Psoas muscle (tissue), 8 donors: ENCODE measurements around the gene HTR7. TPM values are rescaled to one million over a fixed set of nuclear protein-coding genes. Genes with fewer than 3 reads are reported as not detected.
"Not testable (repeated sequence)": the region's sequence is repeated elsewhere in the genome, so short reads cannot be mapped to it uniquely, and the experiment has no call there.

ENCODE experiments used
- ATAC-seq, 4 donors: fragments of 200-7000 bp; cut with Tn5 transposase; one replicate each; pipeline ENCODE4 v1.9.1; 2020; ENCODE audit warnings: moderate library complexity in 3 of 4, mild to moderate bottlenecking in 2 of 4
- DNase-seq, 2 donors: peaks; one replicate each; pipeline ENCODE4 v3.0.0-alpha.2; 2020
- H3K27ac ChIP-seq: fragments of 200-600 bp; one replicate; pipeline ENCODE4 v1.8.0; 2022
- H3K27me3 ChIP-seq, 3 donors: fragments of 200-600 bp in 1 of 3; one replicate each; pipeline versions ENCODE4 v1.6.1 to v1.8.0; 2013 to 2022; ENCODE audit warnings: low read length in 2 of 3, mild to moderate bottlenecking in 2 of 3, moderate library complexity in 1 of 3; ENCODE audit not compliant: insufficient read depth in 3 of 3
- H3K36me3 ChIP-seq, 2 donors: fragments of 200-600 bp in 1 of 2; one replicate each; pipeline versions ENCODE4 v1.6.1 to v1.8.0; 2013 to 2022; ENCODE audit warnings: low read depth in 1 of 2, mild to moderate bottlenecking in 1 of 2, moderate library complexity in 1 of 2; ENCODE audit not compliant: insufficient read depth in 1 of 2
- H3K4me1 ChIP-seq: fragments of 200-600 bp; one replicate; pipeline ENCODE4 v1.8.0; 2022
- H3K4me3 ChIP-seq: fragments of 200-600 bp; one replicate; pipeline ENCODE4 v1.8.0; 2022; ENCODE audit warnings: mild to moderate bottlenecking
- H3K9me3 ChIP-seq: fragments of 200-600 bp; one replicate; pipeline ENCODE4 v1.8.0; 2022
- CTCF ChIP-seq: fragments of 200-600 bp; IDR thresholded peaks from one replicate; pipeline ENCODE4 v1.8.0; 2022; ENCODE audit warnings: antibody characterized with exemption
- WGBS, 3 donors: extraction: QIAGEN DNeasy Blood & Tissue Kit; methylation state at CpG; one replicate each; pipeline versions ENCODE4 v1.1.6 to v1.1.7; 2013; 5-methylcytosine and 5-hydroxymethylcytosine counted together
- intact Hi-C, 2 donors: fragments of 100-400 bp; cut with DNase I; formaldehyde crosslinking; loops; one replicate each; pipeline versions ENCODE4 v1.11.0 to v1.14.2; 2022
- polyA plus RNA-seq, 3 donors: library from polyadenylated mRNA; stranded (reverse); fragments of 200-250 nt; gene quantifications; one replicate each; pipeline ENCODE4 v1.2.3, GENCODE V29; 2013
- total RNA-seq, 4 donors: library from RNA; stranded (reverse); fragmentation: NEBNext Ultra II Directional in 2 of 4; extraction: Animal tissue kit (Norgen Biotek cat#: 25700) in 2 of 4; gene quantifications; one replicate each; pipeline versions ENCODE4 v1.2.1 to v1.2.4, GENCODE V29; 2021 to 2023
- donor health status: healthy with polysubstance abuse.
- donor health status: DM: no; HTN: no; CAD: no; lungs with moderate emphysema.
- donor health status: Bipolar disorder and iron deficiency.
- donor health status: healthy.
- donor health status: DM: yes; HTN: yes; CAD: no.
- donor health status: DM: no; HTN: no; CAD: no.
- donor health status: DM: no; HTN: no; CAD: no.
- donor health status: DM: yes; HTN: yes; CAD: no.

The HTR7 gene
- total and polyA plus RNA-seq, 7 donors = 0.24 to 1.3 (median 0.39) TPM

GRCh38 chr10:90884431-90884830 is 26.6 kb upstream of the HTR7 start:
- no peaks in the 10 kb centered on the region for H3K9me3 ChIP-seq
- peaks cover 16% of the 10 kb centered on the region for H3K4me1 ChIP-seq
- ATAC-seq (peak; percentile 69 to 92 (median 86)), DNase-seq (no peak)
- H3K4me3 ChIP-seq = no peak overlapping the region
- WGBS, 3 donors = 24 to 42% (median 25%) methylated on average over 3 of the region's 3 CpGs
- no peak for TF ChIP-seq CTCF
- intact Hi-C loops = loop anchor here in 1 of 2 donors (5.0 kb wide), 1 partner anchor 363 kb away; no protein-coding TSS in a partner anchor
- no peaks in the 10 kb centered on the region for H3K27me3 ChIP-seq
- peaks cover 0 to 65% of the 10 kb centered on the region in 2 donors for H3K36me3 ChIP-seq
- H3K27ac ChIP-seq = peak overlapping the region; percentile 18

GRCh38 chr10:90880059-90880719 is 22.4 kb upstream of the HTR7 start:
- Histone ChIP-seq H3K4me1 (peaks cover 11% of the 10 kb centered on the region), H3K36me3 (peaks cover 2 to 70% of the 10 kb centered on the region in 2 donors)
- not testable (repeated sequence) for H3K4me3 ChIP-seq, H3K27ac ChIP-seq, H3K27me3 ChIP-seq, H3K9me3 ChIP-seq, DNase-seq
- peak; percentile 78 for TF ChIP-seq CTCF
- intact Hi-C loops = loop anchor here in 1 of 2 donors (5.0 kb wide), 1 partner anchor 367 kb away; no protein-coding TSS in a partner anchor
- ATAC-seq = peak in 2 of 4 donors; percentile 28 to 41
- 30 to 62% (median 39%) methylated on average over 8 of the region's 8 CpGs for WGBS, 3 donors

GRCh38 chr10:90879062-90879461 is 21.2 kb upstream of the HTR7 start:
- 88 to 99% (median 94%) methylated on average over 2 of the region's 2 CpGs for WGBS, 3 donors
- intact Hi-C loops = no loop called here
- Histone ChIP-seq H3K4me3 (no peak overlapping the region), H3K4me1 (peaks cover 2% of the 10 kb centered on the region), H3K36me3 (peaks cover 2 to 79% of the 10 kb centered on the region in 2 donors), H3K9me3 (no peaks in the 10 kb centered on the region), H3K27me3 (no peaks in the 10 kb centered on the region), H3K27ac (no peak overlapping the region)
- DNase-seq (no peak), ATAC-seq (no peak)
- TF ChIP-seq CTCF = no peak

- H3K27me3 ChIP-seq = no peaks in the 10 kb centered on the region
- intact Hi-C loops = no loop called here
- H3K36me3 ChIP-seq = peaks cover 0 to 33% of the 10 kb centered on the region in 2 donors
- 13 to 26% (median 20%) methylated on average over 8 of the region's 8 CpGs for WGBS, 3 donors
- ATAC-seq (no peak), DNase-seq (no peak)
- peaks cover 5% of the 10 kb centered on the region for H3K9me3 ChIP-seq
- peaks cover 14% of the 10 kb centered on the region for H3K4me1 ChIP-seq
- TF ChIP-seq CTCF = no peak
- H3K27ac ChIP-seq = peak overlapping the region; percentile 77
- H3K4me3 ChIP-seq = peak overlapping the region; percentile 87
Observed at GRCh38 chr10:90872648-90873020, 14.8 kb upstream of the HTR7 start.
